Upper lobe of right lung (tissue), 1 donor: Measurements from ENCODE around the gene AFMID. TPM values are rescaled to one million over a fixed set of nuclear protein-coding genes. Genes with fewer than 3 reads are reported as not detected.

Experiments
- ATAC-seq: fragments of 200-7000 bp; cut with Tn5 transposase; one replicate; pipeline ENCODE4 v1.9.1; 2020; ENCODE audit warnings: mild to moderate bottlenecking, moderate library complexity
- DNase-seq: peaks from one replicate; pipeline ENCODE4 v3.0.0-alpha.2; 2020
- H3K27ac ChIP-seq: fragments of 200-600 bp; one replicate; pipeline ENCODE4 v1.8.0; 2022
- H3K27me3 ChIP-seq: fragments of 200-600 bp; one replicate; pipeline ENCODE4 v1.8.0; 2022; ENCODE audit warnings: mild to moderate bottlenecking
- H3K36me3 ChIP-seq: fragments of 200-600 bp; one replicate; pipeline ENCODE4 v1.8.0; 2022
- H3K4me1 ChIP-seq: fragments of 200-600 bp; one replicate; pipeline ENCODE4 v1.8.0; 2022
- H3K4me3 ChIP-seq: fragments of 200-600 bp; one replicate; pipeline ENCODE4 v1.8.0; 2022; ENCODE audit warnings: mild to moderate bottlenecking
- H3K9me3 ChIP-seq: fragments of 200-600 bp; one replicate; pipeline ENCODE4 v1.8.0; 2022
- intact Hi-C: fragments of 100-400 bp; cut with DNase I; formaldehyde crosslinking; loops from one replicate; pipeline ENCODE4 v1.11.0; 2022
- total RNA-seq: library from RNA; stranded (reverse); fragmentation: NEBNext Ultra II Directional; extraction: Animal tissue kit (Norgen Biotek cat#: 25700); gene quantifications from one replicate; pipeline ENCODE4 v1.2.1, GENCODE V29; 2021
- TF ChIP-seq, protein P1 (sequence below): fragments of 200-600 bp; IDR thresholded peaks from one replicate; pipeline ENCODE4 v1.8.0; 2022; ENCODE audit warnings: antibody characterized with exemption
- donor health status: DM: no; HTN: yes; CAD: no; lungs with severe emphysema.

Gene AFMID
- total RNA-seq, 1 donor from 2014 or later: 32.5 TPM

- intact Hi-C loops: no loop called here
Observed at GRCh38 chr17:78184351-78184750, 2.8 kb upstream of the AFMID start.

DNA sequence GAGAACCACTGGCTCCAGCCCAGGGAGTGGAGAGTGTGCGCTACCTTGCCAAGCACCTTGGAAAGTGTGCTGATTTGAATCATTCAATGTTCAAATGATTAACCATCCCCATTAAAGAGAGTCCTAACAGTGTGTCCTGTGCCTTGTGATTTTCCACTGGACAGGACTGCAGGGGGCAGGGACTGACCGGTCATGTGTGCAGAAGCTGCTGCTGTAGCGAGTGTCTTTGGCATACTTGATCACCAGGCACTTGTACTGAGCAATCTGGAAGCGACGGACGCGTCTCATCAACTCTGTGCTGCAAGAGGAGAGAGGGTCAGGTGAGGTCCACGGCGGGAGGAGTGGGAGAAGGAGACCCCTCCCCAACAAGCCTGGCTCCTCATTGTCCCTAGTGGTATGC is 2.3 kb upstream of the AFMID start:
- ATAC-seq (no peak), DNase-seq (no peak)
- Histone ChIP-seq H3K4me1 (peaks cover 19% of the 10 kb centered on the region), H3K4me3 (no peak overlapping the region), H3K36me3 (no peaks in the 10 kb centered on the region), H3K27ac (no peak overlapping the region), H3K9me3 (no peaks in the 10 kb centered on the region), H3K27me3 (no peaks in the 10 kb centered on the region)
- intact Hi-C loops: no loop called here
- TF ChIP-seq, protein P1, sequence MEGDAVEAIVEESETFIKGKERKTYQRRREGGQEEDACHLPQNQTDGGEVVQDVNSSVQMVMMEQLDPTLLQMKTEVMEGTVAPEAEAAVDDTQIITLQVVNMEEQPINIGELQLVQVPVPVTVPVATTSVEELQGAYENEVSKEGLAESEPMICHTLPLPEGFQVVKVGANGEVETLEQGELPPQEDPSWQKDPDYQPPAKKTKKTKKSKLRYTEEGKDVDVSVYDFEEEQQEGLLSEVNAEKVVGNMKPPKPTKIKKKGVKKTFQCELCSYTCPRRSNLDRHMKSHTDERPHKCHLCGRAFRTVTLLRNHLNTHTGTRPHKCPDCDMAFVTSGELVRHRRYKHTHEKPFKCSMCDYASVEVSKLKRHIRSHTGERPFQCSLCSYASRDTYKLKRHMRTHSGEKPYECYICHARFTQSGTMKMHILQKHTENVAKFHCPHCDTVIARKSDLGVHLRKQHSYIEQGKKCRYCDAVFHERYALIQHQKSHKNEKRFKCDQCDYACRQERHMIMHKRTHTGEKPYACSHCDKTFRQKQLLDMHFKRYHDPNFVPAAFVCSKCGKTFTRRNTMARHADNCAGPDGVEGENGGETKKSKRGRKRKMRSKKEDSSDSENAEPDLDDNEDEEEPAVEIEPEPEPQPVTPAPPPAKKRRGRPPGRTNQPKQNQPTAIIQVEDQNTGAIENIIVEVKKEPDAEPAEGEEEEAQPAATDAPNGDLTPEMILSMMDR: no peak

More at GRCh38 chr17:78184351-78184750, 2.8 kb upstream of the AFMID start:
- Histone ChIP-seq H3K36me3 (no peaks in the 10 kb centered on the region), H3K27ac (no peak overlapping the region), H3K27me3 (no peaks in the 10 kb centered on the region), H3K4me1 (peaks cover 24% of the 10 kb centered on the region), H3K9me3 (no peaks in the 10 kb centered on the region), H3K4me3 (no peak overlapping the region)
- DNase-seq (no peak), ATAC-seq (no peak)
- TF ChIP-seq, protein P1: no peak

GRCh38 chr17:78185981-78186691 is 1.0 kb upstream of the AFMID start:
- H3K4me1 ChIP-seq: peaks cover 12% of the 10 kb centered on the region
- TF ChIP-seq, protein P1: no peak
- no peaks in the 10 kb centered on the region for H3K9me3 ChIP-seq
- peaks cover 3% of the 10 kb centered on the region for H3K36me3 ChIP-seq
- H3K27me3 ChIP-seq: no peaks in the 10 kb centered on the region
- intact Hi-C loops: no loop called here
- DNase-seq: peak; percentile 73
- no peak overlapping the region for H3K4me3 ChIP-seq
- peak; percentile 57 for ATAC-seq
- peak overlapping the region; percentile 20 for H3K27ac ChIP-seq

GRCh38 chr17:78196716-78197115 is 9.6 kb downstream of the AFMID start:
- TF ChIP-seq, protein P1: no peak
- intact Hi-C loops: no loop called here
- DNase-seq: no peak
- H3K9me3 ChIP-seq: no peaks in the 10 kb centered on the region
- ATAC-seq: no peak
- no peak overlapping the region for H3K27ac ChIP-seq
- H3K4me1 ChIP-seq: peaks cover 6% of the 10 kb centered on the region
- no peaks in the 10 kb centered on the region for H3K27me3 ChIP-seq
- no peak overlapping the region for H3K4me3 ChIP-seq
- peaks cover 18% of the 10 kb centered on the region for H3K36me3 ChIP-seq

DNA sequence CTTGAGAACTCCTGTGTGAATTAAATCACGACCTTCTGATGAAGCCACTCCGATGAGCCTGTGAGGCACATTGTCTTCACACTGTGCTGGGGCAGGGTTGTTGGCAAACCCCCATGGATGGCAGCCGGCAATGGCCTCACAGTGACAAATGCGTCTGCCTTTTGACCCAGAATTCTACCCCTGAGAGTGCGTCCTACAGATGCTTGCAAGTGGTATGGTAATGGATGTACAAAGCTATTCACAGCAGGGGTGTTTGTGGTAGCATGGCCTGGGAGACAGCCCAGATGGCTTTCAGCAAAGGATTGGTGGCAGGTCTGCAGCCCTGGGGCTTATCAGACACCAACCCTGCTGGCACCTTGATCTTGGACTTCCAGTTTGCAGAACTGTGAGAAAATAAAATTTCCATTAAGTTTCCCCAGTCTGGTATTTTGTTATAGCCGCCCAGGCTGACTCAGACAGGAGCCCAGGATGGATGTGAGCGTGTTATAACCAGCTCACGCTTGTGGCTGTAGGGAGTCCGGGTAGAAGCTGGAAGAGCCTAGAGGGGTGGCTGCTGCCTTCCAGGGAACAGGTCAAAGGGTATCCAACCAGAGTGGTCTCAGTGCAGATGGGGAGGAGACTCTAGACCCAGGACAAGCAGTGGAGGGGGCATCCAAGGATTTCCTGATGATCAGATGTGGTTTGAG is 10.1 kb downstream of the AFMID start:
- no peaks in the 10 kb centered on the region for H3K27me3 ChIP-seq
- ATAC-seq (no peak), DNase-seq (no peak)
- intact Hi-C loops: no loop called here
- no peaks in the 10 kb centered on the region for H3K9me3 ChIP-seq
- TF ChIP-seq, protein P1: no peak
- peaks cover 6% of the 10 kb centered on the region for H3K4me1 ChIP-seq
- H3K36me3 ChIP-seq: peaks cover 17% of the 10 kb centered on the region
- H3K27ac ChIP-seq: no peak overlapping the region
- no peak overlapping the region for H3K4me3 ChIP-seq
